Neuronal stem cell (in vitro differentiated cells): ENCODE results near the gene PARD3.

Experiments used
- DNase-seq: peaks from one replicate; pipeline ENCODE4 v3.0.0-alpha.2; 2013; ENCODE audit warnings: low spot score
- H2AFZ ChIP-seq: one replicate; pipeline ENCODE4 v1.6.1; 2013; ENCODE audit warnings: mild to moderate bottlenecking, low read length, inconsistent platforms
- H2AK5ac ChIP-seq: 2 replicates; pipeline ENCODE4 v1.6.1; 2013; ENCODE audit warnings: low read depth, mild to moderate bottlenecking, inconsistent platforms, low read length, moderate library complexity, mixed read lengths
- H2BK120ac ChIP-seq: 2 replicates; pipeline ENCODE4 v1.6.1; 2013; ENCODE audit warnings: low read depth, mild to moderate bottlenecking, inconsistent platforms, low read length, moderate library complexity, mixed read lengths
- H2BK12ac ChIP-seq: one replicate; pipeline ENCODE4 v1.6.1; 2013; ENCODE audit warnings: low read length, inconsistent platforms
- H2BK15ac ChIP-seq: 2 replicates; pipeline ENCODE4 v1.6.1; 2013; ENCODE audit warnings: mild to moderate bottlenecking, low read length, inconsistent platforms, mixed read lengths
- H2BK5ac ChIP-seq: one replicate; pipeline ENCODE4 v1.6.1; 2013; ENCODE audit warnings: inconsistent platforms, mild to moderate bottlenecking, low read length, moderate library complexity
- H3K14ac ChIP-seq: one replicate; pipeline ENCODE4 v1.6.1; 2013; ENCODE audit warnings: low read length, inconsistent platforms
- H3K18ac ChIP-seq: 2 replicates; pipeline ENCODE4 v1.6.1; 2013; ENCODE audit warnings: low read length, inconsistent platforms
- H3K23ac ChIP-seq: 2 replicates; pipeline ENCODE4 v1.6.1; 2013; ENCODE audit warnings: low read depth, mild to moderate bottlenecking, mixed read lengths, low read length, inconsistent platforms; ENCODE audit not compliant: poor library complexity
- H3K27ac ChIP-seq: replicated peaks from 3 replicates; pipeline ENCODE4 v1.5.1; 2013; ENCODE audit warnings: low read length, inconsistent platforms
- H3K27me3 ChIP-seq, 3 experiments: 2 replicates each; pipeline ENCODE4 v1.6.1; 2013; ENCODE audit warnings: low read length in 3 of 3, mild to moderate bottlenecking in 2 of 3, inconsistent platforms in 1 of 3, low read depth in 1 of 3, mixed read lengths in 1 of 3, moderate library complexity in 1 of 3; ENCODE audit not compliant: control insufficient read depth in 3 of 3, insufficient read depth in 3 of 3
- H3K36me3 ChIP-seq, 2 donors: replicated peaks in 1 of 2; 2 replicates each; pipeline ENCODE4 v1.6.1; 2013; ENCODE audit warnings: low read length in 2 of 2; ENCODE audit not compliant: control insufficient read depth in 2 of 2, insufficient read depth in 2 of 2
- H3K4ac ChIP-seq: 2 replicates; pipeline ENCODE4 v1.6.1; 2013; ENCODE audit warnings: inconsistent platforms, mild to moderate bottlenecking, low read length, moderate library complexity
- H3K4me1 ChIP-seq, 2 donors: 1 replicate in 1 of 2; 2 replicates in 1 of 2; pipeline ENCODE4 v1.6.1; 2013; ENCODE audit warnings: low read length in 2 of 2, low read depth in 1 of 2; ENCODE audit not compliant: control insufficient read depth in 2 of 2, insufficient read depth in 1 of 2
- H3K4me2 ChIP-seq: one replicate; pipeline ENCODE4 v1.6.1; 2013; ENCODE audit warnings: mild to moderate bottlenecking, low read length, inconsistent platforms; ENCODE audit not compliant: insufficient read depth, poor library complexity, severe bottlenecking
- H3K4me3 ChIP-seq, 2 donors: 2 replicates each; pipeline ENCODE4 v1.5.1; 2013; ENCODE audit warnings: low read length in 2 of 2, mild to moderate bottlenecking in 2 of 2, inconsistent platforms in 1 of 2, moderate library complexity in 1 of 2
- H3K79me1 ChIP-seq: one replicate; pipeline ENCODE4 v1.6.1; 2013; ENCODE audit warnings: low read depth, mild to moderate bottlenecking, inconsistent platforms, low read length, moderate library complexity
- H3K9ac ChIP-seq: one replicate; pipeline ENCODE4 v1.6.1; 2013; ENCODE audit warnings: mild to moderate bottlenecking, low read depth, low read length, inconsistent platforms; ENCODE audit not compliant: poor library complexity
- H3K9me3 ChIP-seq, 2 donors: replicated peaks in 1 of 2; 2 replicates each; pipeline versions ENCODE3 to v1.6.1; 2013; ENCODE audit warnings: low read length in 2 of 2, mild to moderate bottlenecking in 2 of 2, inconsistent platforms in 1 of 2, low read depth in 1 of 2, mixed read lengths in 1 of 2, moderate library complexity in 1 of 2; ENCODE audit not compliant: control insufficient read depth in 2 of 2, insufficient read depth in 1 of 2
- H4K8ac ChIP-seq: one replicate; pipeline ENCODE4 v1.6.1; 2013; ENCODE audit warnings: low read depth, mild to moderate bottlenecking, inconsistent platforms, low read length, moderate library complexity
- H4K91ac ChIP-seq: one replicate; pipeline ENCODE4 v1.6.1; 2013; ENCODE audit warnings: low read length, low read depth, mild to moderate bottlenecking, inconsistent platforms; ENCODE audit not compliant: poor library complexity
- WGBS, 2 donors: extraction: QIAGEN DNeasy Blood & Tissue Kit; methylation state at CpG; one replicate each; pipeline ENCODE4 v1.1.7; 2013; ENCODE audit warnings: missing lambda C conversion rate in 2 of 2, mixed read lengths in 1 of 2; ENCODE audit not compliant: insufficient read length in 2 of 2, insufficient replicate concordance in 1 of 2; ENCODE audit errors: extremely low coverage in 2 of 2; 5-methylcytosine and 5-hydroxymethylcytosine counted together

The PARD3 gene

GRCh38 chr10:34078017-34078744, 736.9 kb downstream of the PARD3 start:
- Histone ChIP-seq H3K4me1 (no peaks in the 10 kb centered on the region), H3K23ac (no peak overlapping the region), H3K4me3 (no peak overlapping the region), H3K4ac (no peak overlapping the region), H3K36me3 (no peaks in the 10 kb centered on the region), H4K91ac (no peak overlapping the region), H2AK5ac (no peak overlapping the region), H2AFZ (no peak overlapping the region), H3K9me3 (peaks cover 5 to 9% of the 10 kb centered on the region in 2 donors), H2BK12ac (no peak overlapping the region), H3K18ac (no peak overlapping the region), H2BK5ac (no peak overlapping the region), H2BK120ac (no peak overlapping the region), H3K14ac (no peak overlapping the region), H3K9ac (no peak overlapping the region), H3K27me3 (no peaks in the 10 kb centered on the region), H3K79me1 (no peaks in the 10 kb centered on the region), H2BK15ac (no peak overlapping the region), H3K27ac (no peak overlapping the region), H4K8ac (no peak overlapping the region), H3K4me2 (no peak overlapping the region)
- no peak for DNase-seq
- WGBS, 2 donors, result no CpG with 5 or more reads among the region's 4 CpGs

- H2BK5ac ChIP-seq, result no peak overlapping the region
- H3K14ac ChIP-seq, result no peak overlapping the region
- H2AFZ ChIP-seq, result no peak overlapping the region
- H3K4me3 ChIP-seq, result no peak overlapping the region
- H3K23ac ChIP-seq, result no peak overlapping the region
- H3K9ac ChIP-seq, result no peak overlapping the region
- peaks cover 5% of the 10 kb centered on the region in 2 donors for H3K9me3 ChIP-seq
- no peak overlapping the region for H4K91ac ChIP-seq
- H2BK15ac ChIP-seq, result no peak overlapping the region
- no peak overlapping the region for H2BK120ac ChIP-seq
- no peak overlapping the region for H2BK12ac ChIP-seq
- no peak overlapping the region for H3K4me2 ChIP-seq
- no peaks in the 10 kb centered on the region for H3K4me1 ChIP-seq
- H3K79me1 ChIP-seq, result no peaks in the 10 kb centered on the region
- no peak overlapping the region for H3K4ac ChIP-seq
- no peak overlapping the region for H4K8ac ChIP-seq
- no peak for DNase-seq
- no peak overlapping the region for H3K27ac ChIP-seq
- H3K18ac ChIP-seq, result no peak overlapping the region
- no peak overlapping the region for H2AK5ac ChIP-seq
- H3K27me3 ChIP-seq, result no peaks in the 10 kb centered on the region
- H3K36me3 ChIP-seq, result no peaks in the 10 kb centered on the region
Observed at GRCh38 chr10:34076443-34076842, 738.7 kb downstream of the PARD3 start.

GRCh38 chr10:34075254-34075926, 739.7 kb downstream of the PARD3 start:
- Histone ChIP-seq H4K91ac (no peak overlapping the region), H2BK5ac (no peak overlapping the region), H3K4me2 (no peak overlapping the region), H2BK120ac (no peak overlapping the region), H3K9me3 (peaks cover 5% of the 10 kb centered on the region in 2 donors), H3K14ac (no peak overlapping the region), H3K4me3 (no peak overlapping the region), H3K23ac (no peak overlapping the region), H3K9ac (no peak overlapping the region), H2BK15ac (no peak overlapping the region), H3K4me1 (no peaks in the 10 kb centered on the region), H3K27ac (no peak overlapping the region), H3K79me1 (no peaks in the 10 kb centered on the region), H2BK12ac (no peak overlapping the region), H3K4ac (no peak overlapping the region), H3K36me3 (no peaks in the 10 kb centered on the region), H2AFZ (no peak overlapping the region), H3K18ac (peak overlapping the region; percentile 67), H4K8ac (no peak overlapping the region), H2AK5ac (peak overlapping the region; percentile 40), H3K27me3 (no peaks in the 10 kb centered on the region)
- no peak for DNase-seq
- no CpG with 5 or more reads among the region's 6 CpGs for WGBS, 2 donors

- Histone ChIP-seq H2BK15ac (no peak overlapping the region), H2BK5ac (no peak overlapping the region), H4K91ac (no peak overlapping the region), H2BK120ac (no peak overlapping the region), H3K4me1 (no peaks in the 10 kb centered on the region), H4K8ac (no peak overlapping the region), H3K9me3 (peaks cover 5% of the 10 kb centered on the region in 2 donors), H2AK5ac (no peak overlapping the region), H3K4me2 (no peak overlapping the region), H3K4ac (no peak overlapping the region), H3K36me3 (no peaks in the 10 kb centered on the region), H3K14ac (no peak overlapping the region), H3K23ac (no peak overlapping the region), H3K18ac (no peak overlapping the region), H2BK12ac (no peak overlapping the region), H3K27ac (no peak overlapping the region), H3K27me3 (no peaks in the 10 kb centered on the region), H3K4me3 (no peak overlapping the region), H3K79me1 (no peaks in the 10 kb centered on the region), H2AFZ (no peak overlapping the region), H3K9ac (no peak overlapping the region)
- WGBS, 2 donors, result no CpG with 5 or more reads among the region's 3 CpGs
- no peak for DNase-seq
Observed at GRCh38 chr10:34074051-34074450, 741.0 kb downstream of the PARD3 start.
